GM19193 (cell line): ENCODE results near the gene ATP7A.

ENCODE experiments used
- POLR2A ChIP-seq: IDR thresholded peaks from 4 replicates; pipeline ENCODE4 v1.6.1; 2011; ENCODE audit not compliant: insufficient read depth, insufficient read length; ENCODE audit errors: extremely low read depth

The ATP7A gene

DNA sequence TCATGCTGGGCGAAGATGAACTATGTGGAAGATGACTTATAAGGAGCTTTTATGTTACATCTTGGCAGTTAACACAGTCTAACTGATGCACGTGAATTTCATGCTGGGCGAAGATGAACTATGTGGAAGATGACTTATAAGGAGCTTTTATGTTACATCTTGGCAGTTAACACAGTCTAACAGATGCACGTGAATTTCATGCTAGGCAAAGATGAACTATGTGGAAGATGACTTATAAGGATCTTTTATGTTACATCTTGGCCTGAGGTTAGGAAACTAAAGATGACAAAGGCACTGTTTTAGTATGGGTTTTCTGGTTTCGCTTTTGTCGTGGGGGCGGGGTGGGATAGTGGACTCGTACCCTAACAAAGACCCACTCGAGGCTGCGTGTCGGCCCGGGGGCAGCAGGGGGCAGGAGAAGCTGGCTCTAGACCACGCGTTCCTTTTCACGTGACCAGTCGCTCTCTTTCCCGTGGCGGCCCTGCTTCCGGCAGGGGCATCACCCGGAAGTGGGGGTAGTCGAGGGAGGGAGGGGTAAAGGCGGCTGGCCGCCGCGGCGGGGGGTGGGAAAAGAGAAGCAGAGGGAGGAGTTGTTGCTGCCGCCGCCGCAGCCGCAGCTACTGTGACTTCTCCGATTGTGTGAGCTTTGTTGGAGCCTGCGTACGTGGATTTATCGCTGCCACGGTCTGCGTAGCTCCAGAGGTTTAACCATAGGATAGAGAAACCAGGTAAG is at the start of gene ATP7A:
TSS of gene ATP7A (plus strand) at position 586 of the 733 bp plus-strand sequence. CDS start 60,949 bp downstream, outside the sequence.
- TF ChIP-seq POLR2A, result peak; percentile 62

- no peak for TF ChIP-seq POLR2A
Observed at GRCh38 chrX:77875372-77875771, 35.1 kb upstream of the ATP7A start.

- no peak for TF ChIP-seq POLR2A
Observed at GRCh38 chrX:77892887-77893286, 17.6 kb upstream of the ATP7A start.

DNA sequence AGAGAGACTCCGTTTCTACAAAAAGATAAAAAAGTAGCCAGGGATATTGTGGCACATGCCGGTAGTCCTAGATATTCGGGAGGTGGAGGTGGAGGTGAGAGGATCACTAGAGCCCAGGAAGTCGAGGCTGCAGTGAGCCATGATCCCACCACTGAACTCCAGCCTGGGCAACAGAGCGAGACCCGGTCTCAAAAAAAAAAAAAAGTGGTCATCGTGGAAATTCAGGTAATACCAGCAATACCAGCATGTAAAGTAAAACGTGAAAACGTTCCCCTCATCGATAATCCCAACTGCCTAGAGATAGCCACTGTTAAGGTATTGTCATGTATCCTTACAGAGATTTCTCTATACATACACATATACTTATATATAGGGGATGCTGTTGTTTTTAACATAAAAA is 16.8 kb upstream of the ATP7A start:
- TF ChIP-seq POLR2A, result no peak

DNA sequence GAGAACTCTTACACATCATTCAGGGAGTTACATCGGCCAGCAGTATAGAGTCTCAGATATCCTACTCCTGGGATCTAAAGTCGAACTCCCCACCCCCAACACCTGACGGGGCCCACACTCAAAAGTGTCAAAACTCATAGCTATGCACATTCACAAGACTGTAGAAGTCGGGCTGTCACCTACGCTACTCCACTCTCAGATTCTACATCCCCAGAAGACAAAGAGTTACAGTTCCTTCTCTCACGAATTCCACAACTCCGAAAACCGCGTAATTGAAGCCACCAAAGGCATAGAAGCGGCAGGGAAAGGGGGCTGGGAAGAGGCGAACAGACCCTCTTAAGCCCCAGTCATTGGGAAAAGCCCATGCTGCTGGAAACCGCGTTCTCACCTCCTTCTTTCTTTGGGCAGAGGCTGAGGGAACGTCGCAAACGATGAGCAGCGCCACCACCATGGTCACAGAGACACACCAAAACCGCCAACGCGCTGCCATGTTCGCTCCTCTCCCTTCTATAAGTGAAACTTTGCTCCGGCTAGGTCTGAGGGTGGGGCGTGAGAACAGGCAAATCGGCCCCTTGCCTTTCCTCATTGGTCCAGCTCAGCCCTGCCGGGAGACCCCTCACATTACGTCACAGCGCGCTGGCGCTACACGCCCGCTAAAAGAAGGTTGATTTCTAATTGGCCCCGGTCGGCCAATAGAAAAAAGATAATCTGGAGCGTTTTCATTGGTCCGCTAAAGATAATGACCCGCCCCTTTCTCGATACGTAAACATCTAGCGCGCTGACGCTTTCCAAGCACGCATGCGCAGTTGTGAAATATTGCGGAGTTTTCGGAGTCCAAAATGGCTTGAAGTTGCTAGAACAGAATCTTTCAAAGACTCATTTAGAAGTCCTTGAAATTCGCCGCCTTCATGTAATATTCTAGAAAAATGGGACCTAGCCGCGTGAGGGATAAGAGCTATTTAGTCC is 15.3 kb upstream of the ATP7A start, which contains the start of gene MAGT1:
TSS of gene MAGT1 (minus strand) at position 515 of the 966 bp plus-strand sequence. CDS start at position 490, 25 bp downstream.
- peak; percentile 87 for TF ChIP-seq POLR2A

DNA sequence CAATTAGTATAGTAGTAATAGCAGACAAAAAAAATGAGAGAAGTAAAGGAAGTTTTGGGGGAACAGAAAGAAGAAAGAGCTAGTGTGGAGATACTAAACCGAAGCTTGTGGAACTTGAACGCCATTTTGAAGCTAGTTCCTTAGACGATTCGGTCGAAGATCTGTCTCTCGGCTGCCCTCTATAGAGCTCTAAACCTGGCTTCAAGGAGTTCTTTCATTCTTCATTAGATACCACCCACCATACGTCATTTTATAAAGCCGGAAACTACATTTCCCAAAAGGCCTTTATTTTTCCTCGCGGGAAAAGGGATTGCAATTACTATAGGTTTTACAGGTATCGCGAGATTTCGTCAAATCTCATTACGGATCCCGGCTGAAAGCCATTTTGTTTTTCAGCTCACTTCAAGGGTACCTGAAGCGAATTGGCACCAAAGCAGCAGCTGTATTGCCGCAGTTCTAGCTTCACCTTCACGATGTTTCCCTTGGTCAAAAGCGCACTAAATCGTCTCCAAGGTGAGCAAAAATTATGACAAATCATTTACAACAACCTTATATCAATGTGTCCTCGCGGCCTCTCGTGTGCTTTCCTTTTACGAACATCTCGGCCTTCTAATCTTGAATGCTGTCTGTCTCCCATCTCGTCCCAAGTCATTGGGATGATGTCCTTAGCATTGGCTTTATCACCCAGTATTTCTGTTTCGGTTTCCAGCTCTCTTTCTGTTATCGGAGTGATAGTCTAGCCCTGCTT is 11.2 kb upstream of the ATP7A start, which contains the start of gene COX7B:
TSS of gene COX7B (plus strand) at position 388 of the 748 bp plus-strand sequence. CDS start at position 474, 86 bp downstream.
- peak; percentile 59 for TF ChIP-seq POLR2A

DNA sequence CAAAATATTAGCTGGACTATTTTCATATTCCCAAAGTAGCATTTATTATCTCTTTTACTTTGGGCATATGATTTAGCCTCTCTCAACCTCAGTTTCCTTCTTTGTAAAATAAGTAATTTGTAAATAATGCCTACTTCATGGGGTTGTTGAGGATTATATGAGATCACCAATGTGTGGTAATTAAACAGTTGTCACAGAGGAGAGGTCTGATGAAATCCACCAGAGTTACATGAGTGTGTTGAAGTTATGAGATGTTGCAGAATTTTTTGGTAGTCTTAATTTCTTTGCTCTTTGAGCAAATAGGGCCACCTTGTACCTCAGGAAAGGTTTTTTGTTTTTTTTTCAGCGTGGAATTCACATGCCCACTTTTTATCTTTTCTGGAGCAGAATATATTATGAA is 9.8 kb upstream of the ATP7A start:
- TF ChIP-seq POLR2A, result no peak

GRCh38 chrX:77901506-77901905 is 9.0 kb upstream of the ATP7A start:
- no peak for TF ChIP-seq POLR2A

GRCh38 chrX:77917294-77917933 is 6.9 kb downstream of the ATP7A start:
- TF ChIP-seq POLR2A, result no peak

- no peak for TF ChIP-seq POLR2A
Observed at GRCh38 chrX:77918568-77918967, 8.1 kb downstream of the ATP7A start.

- TF ChIP-seq POLR2A, result no peak
Observed at GRCh38 chrX:77922787-77923186, 12.3 kb downstream of the ATP7A start.

DNA sequence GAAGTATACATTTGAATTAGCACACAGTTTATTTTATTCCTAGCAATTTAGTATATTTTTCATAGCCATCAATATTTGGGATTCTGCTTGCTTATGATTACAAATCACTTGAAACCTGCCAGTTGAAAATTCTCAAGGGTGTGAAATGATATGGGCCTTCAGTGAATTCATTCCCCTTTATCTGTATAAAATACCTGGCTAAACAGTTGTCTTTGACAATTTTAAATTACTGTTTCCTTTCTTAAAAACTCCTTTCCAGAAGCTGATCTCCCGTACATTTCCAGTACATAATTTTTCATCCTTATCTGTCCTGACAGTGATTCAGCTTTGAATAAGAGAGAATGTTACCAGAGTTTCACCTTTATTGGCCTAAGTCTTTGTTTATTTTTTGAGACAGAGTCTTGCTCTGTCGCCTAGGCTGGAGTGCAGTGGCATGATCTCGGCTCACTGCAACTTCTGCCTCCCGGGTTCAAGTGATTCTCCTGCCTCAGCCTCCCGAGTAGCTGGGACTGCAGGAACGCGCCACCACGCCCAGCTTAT is 13.9 kb downstream of the ATP7A start:
- no peak for TF ChIP-seq POLR2A

GRCh38 chrX:77925764-77926163 is 15.3 kb downstream of the ATP7A start:
- TF ChIP-seq POLR2A, result no peak

DNA sequence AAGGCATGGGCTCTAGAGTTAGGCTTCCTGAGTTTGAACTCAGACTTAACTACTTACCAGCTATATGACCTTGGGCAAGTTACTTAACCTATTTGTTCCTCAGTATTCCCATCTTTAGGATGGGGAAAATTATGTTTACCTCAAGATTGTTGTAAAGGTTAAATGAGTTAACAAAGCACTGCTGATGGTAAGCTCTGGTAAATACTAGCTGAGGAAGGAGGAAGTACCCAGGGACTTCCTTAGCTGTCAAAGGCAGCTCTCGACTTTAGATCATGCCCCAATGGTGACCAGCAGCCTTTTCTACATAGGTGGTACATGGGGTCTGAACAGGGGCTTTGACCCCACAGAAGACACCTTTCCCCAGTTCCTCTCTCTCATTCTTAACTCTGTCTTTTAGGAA is 20.1 kb downstream of the ATP7A start:
- no peak for TF ChIP-seq POLR2A
